HG03575 (cell line): ENCODE measurements around the gene BTF3.

Experiments used
- ATAC-seq: cut with Tn5 transposase; IDR thresholded peaks from one replicate; pipeline ENCODE4 v1.9.1; 2021; ENCODE audit not compliant: unreplicated experiment, insufficient number of reproducible peaks, low FRiP score; ENCODE audit errors: extremely low read depth

The BTF3 gene

GRCh38 chr5:73513996-73514395 lies 15.8 kb downstream of the BTF3 start:
- no peak for ATAC-seq

GRCh38 chr5:73514418-73514817 lies 16.2 kb downstream of the BTF3 start:
- no peak for ATAC-seq

- ATAC-seq, result no peak
Observed at GRCh38 chr5:73515232-73515631, 17.0 kb downstream of the BTF3 start.

GRCh38 chr5:73519531-73520283 lies 21.5 kb downstream of the BTF3 start:
- ATAC-seq, result no peak

- ATAC-seq, result no peak
Observed at GRCh38 chr5:73522989-73523388, 24.7 kb downstream of the BTF3 start.

GRCh38 chr5:73523861-73524260 lies 25.6 kb downstream of the BTF3 start:
- no peak for ATAC-seq

- ATAC-seq, result no peak
Observed at GRCh38 chr5:73525606-73526203, 27.5 kb downstream of the BTF3 start.

- no peak for ATAC-seq
Observed at GRCh38 chr5:73528248-73528647, 30.0 kb downstream of the BTF3 start.

GRCh38 chr5:73529081-73529480 lies 30.8 kb downstream of the BTF3 start:
- ATAC-seq, result no peak

- no peak for ATAC-seq
Observed at GRCh38 chr5:73531356-73531755, 33.1 kb downstream of the BTF3 start.

GRCh38 chr5:73532195-73532594 lies 34.0 kb downstream of the BTF3 start:
- no peak for ATAC-seq

GRCh38 chr5:73534011-73534644 lies 35.9 kb downstream of the BTF3 start:
- no peak for ATAC-seq

GRCh38 chr5:73534971-73535370 lies 36.7 kb downstream of the BTF3 start:
- ATAC-seq, result no peak

- no peak for ATAC-seq
Observed at GRCh38 chr5:73539730-73540129, 41.5 kb downstream of the BTF3 start.

GRCh38 chr5:73540192-73540591 lies 42.0 kb downstream of the BTF3 start:
- ATAC-seq, result no peak

GRCh38 chr5:73542020-73542419 lies 43.8 kb downstream of the BTF3 start:
- no peak for ATAC-seq

- ATAC-seq, result no peak
Observed at GRCh38 chr5:73544429-73545402, 46.5 kb downstream of the BTF3 start.

GRCh38 chr5:73545403-73545779 lies 47.1 kb downstream of the BTF3 start:
- ATAC-seq, result no peak

GRCh38 chr5:73550016-73550415 lies 51.8 kb downstream of the BTF3 start:
- ATAC-seq, result no peak
